ENCODE results near the gene CELF4.

Gene CELF4

GRCh38 chr18:37567061-37567993, 1.7 kb upstream of the CELF4 start:
- Histone ChIP-seq H4K20me1 (ENCODE audit: low read depth, low read length) (no peaks in the 10 kb centered on the region), H2AFZ (ENCODE audit: low read depth, low read length, severe bottlenecking) (no peak overlapping the region), H3K27ac (ENCODE audit: low read depth, low read length) (no peak overlapping the region), H3K9me2 (replicated peaks; ENCODE audit: insufficient read depth, low read length) (no peaks in the 10 kb centered on the region), H3K79me2 (ENCODE audit: insufficient read depth, low read length) (no peaks in the 10 kb centered on the region), H3F3A (ENCODE audit: insufficient read depth) (no peaks in the 10 kb centered on the region), H3K4me2 (ENCODE audit: low read depth, low read length, poor library complexity, severe bottlenecking) (no peak overlapping the region), H3K27me3 (ENCODE audit: low read length) (no peaks in the 10 kb centered on the region), H3K4me3 (ENCODE audit: insufficient read depth, low read length, poor library complexity, severe bottlenecking) (no peak overlapping the region), H3K36me3 (ENCODE audit: low read length) (no peaks in the 10 kb centered on the region), H3K9me3 (ENCODE audit: insufficient read depth, low read length) (no peaks in the 10 kb centered on the region), H3K9ac (ENCODE audit: low read length) (no peak overlapping the region)
- TF ChIP-seq CTCF (IDR thresholded peaks at IDR 0.05; ENCODE audit: insufficient read depth, low read length, poor library complexity, severe bottlenecking) (no peak), EZH2phosphoT487 (conservative IDR thresholded peaks at IDR 0.05; ENCODE audit: low read length) (no peak)

GRCh38 chr18:37566479-37567060, 972 bp upstream of the CELF4 start:
- Histone ChIP-seq H3K79me2 (ENCODE audit: insufficient read depth, low read length) (no peaks in the 10 kb centered on the region), H3F3A (ENCODE audit: insufficient read depth) (no peaks in the 10 kb centered on the region), H3K27ac (ENCODE audit: low read depth, low read length) (no peak overlapping the region), H3K4me3 (ENCODE audit: insufficient read depth, low read length, poor library complexity, severe bottlenecking) (no peak overlapping the region), H3K36me3 (ENCODE audit: low read length) (no peaks in the 10 kb centered on the region), H2AFZ (ENCODE audit: low read depth, low read length, severe bottlenecking) (no peak overlapping the region), H3K27me3 (ENCODE audit: low read length) (no peaks in the 10 kb centered on the region), H3K9me3 (ENCODE audit: insufficient read depth, low read length) (no peaks in the 10 kb centered on the region), H3K4me2 (ENCODE audit: low read depth, low read length, poor library complexity, severe bottlenecking) (no peak overlapping the region), H4K20me1 (ENCODE audit: low read depth, low read length) (no peaks in the 10 kb centered on the region), H3K9me2 (replicated peaks; ENCODE audit: insufficient read depth, low read length) (no peaks in the 10 kb centered on the region), H3K9ac (ENCODE audit: low read length) (no peak overlapping the region)
- no peak for TF ChIP-seq EZH2phosphoT487 (conservative IDR thresholded peaks at IDR 0.05; ENCODE audit: low read length)
- no peak for TF ChIP-seq CTCF (IDR thresholded peaks at IDR 0.05; ENCODE audit: insufficient read depth, low read length, poor library complexity, severe bottlenecking)

GRCh38 chr18:37565977-37566478, 430 bp upstream of the CELF4 start:
- Histone ChIP-seq H3K4me3 (ENCODE audit: insufficient read depth, low read length, poor library complexity, severe bottlenecking) (no peak overlapping the region), H3K9ac (ENCODE audit: low read length) (no peak overlapping the region), H3K27me3 (ENCODE audit: low read length) (no peaks in the 10 kb centered on the region), H4K20me1 (ENCODE audit: low read depth, low read length) (no peaks in the 10 kb centered on the region), H3F3A (ENCODE audit: insufficient read depth) (no peaks in the 10 kb centered on the region), H3K9me2 (replicated peaks; ENCODE audit: insufficient read depth, low read length) (no peaks in the 10 kb centered on the region), H3K9me3 (ENCODE audit: insufficient read depth, low read length) (no peaks in the 10 kb centered on the region), H3K27ac (ENCODE audit: low read depth, low read length) (no peak overlapping the region), H3K36me3 (ENCODE audit: low read length) (no peaks in the 10 kb centered on the region), H3K4me2 (ENCODE audit: low read depth, low read length, poor library complexity, severe bottlenecking) (no peak overlapping the region), H2AFZ (ENCODE audit: low read depth, low read length, severe bottlenecking) (no peak overlapping the region), H3K79me2 (ENCODE audit: insufficient read depth, low read length) (no peaks in the 10 kb centered on the region)
- no peak for TF ChIP-seq CTCF (IDR thresholded peaks at IDR 0.05; ENCODE audit: insufficient read depth, low read length, poor library complexity, severe bottlenecking)
- no peak for TF ChIP-seq EZH2phosphoT487 (conservative IDR thresholded peaks at IDR 0.05; ENCODE audit: low read length)
